Left ventricle myocardium inferior (tissue), 1 donor: Measurements from ENCODE around the gene PODXL2. TPM values are rescaled to one million over a fixed set of nuclear protein-coding genes. Genes with fewer than 3 reads are reported as not detected.
A peak's percentile ranks its signal among the peaks of the same experiment; 100 is the strongest.

Experiments
- DNase-seq: peaks from one replicate; pipeline ENCODE4 v3.0.0-alpha.2; 2020
- H3K27ac ChIP-seq: fragments of 200-600 bp; replicated peaks from 2 replicates; pipeline ENCODE4 v1.8.0; 2021
- H3K27me3 ChIP-seq: fragments of 200-600 bp; 2 replicates; pipeline ENCODE4 v1.8.0; 2021; ENCODE audit warnings: low read depth
- H3K36me3 ChIP-seq: fragments of 200-600 bp; 2 replicates; pipeline ENCODE4 v1.8.0; 2021
- H3K4me1 ChIP-seq: fragments of 200-600 bp; 2 replicates; pipeline ENCODE4 v1.8.0; 2021
- H3K4me3 ChIP-seq: fragments of 200-600 bp; 2 replicates; pipeline ENCODE4 v1.8.0; 2021; ENCODE audit warnings: mild to moderate bottlenecking, moderate library complexity
- H3K9me3 ChIP-seq: fragments of 200-600 bp; replicated peaks from 2 replicates; pipeline ENCODE4 v1.8.0; 2021
- intact Hi-C: fragments of 100-400 bp; cut with micrococcal nuclease; formaldehyde crosslinking; loops from one replicate; pipeline ENCODE4 v1.11.0; 2022
- total RNA-seq: library from RNA; stranded (reverse); fragmentation: NEBNext Ultra II Directional; extraction: Animal tissue kit (Norgen Biotek cat#: 25700); gene quantifications from one replicate; pipeline ENCODE4 v1.2.1, GENCODE V29; 2021
- TF ChIP-seq, protein P1 (sequence below): fragments of 200-600 bp; IDR thresholded peaks from 2 replicates; pipeline ENCODE4 v1.8.0; 2021; ENCODE audit warnings: antibody characterized with exemption, mild to moderate bottlenecking, borderline replicate concordance
- donor health status: DM: no; HTN: yes; CAD: no; lungs with severe emphysema.

Gene PODXL2
- total RNA-seq, 1 donor from 2014 or later: 1.7 TPM

DNA sequence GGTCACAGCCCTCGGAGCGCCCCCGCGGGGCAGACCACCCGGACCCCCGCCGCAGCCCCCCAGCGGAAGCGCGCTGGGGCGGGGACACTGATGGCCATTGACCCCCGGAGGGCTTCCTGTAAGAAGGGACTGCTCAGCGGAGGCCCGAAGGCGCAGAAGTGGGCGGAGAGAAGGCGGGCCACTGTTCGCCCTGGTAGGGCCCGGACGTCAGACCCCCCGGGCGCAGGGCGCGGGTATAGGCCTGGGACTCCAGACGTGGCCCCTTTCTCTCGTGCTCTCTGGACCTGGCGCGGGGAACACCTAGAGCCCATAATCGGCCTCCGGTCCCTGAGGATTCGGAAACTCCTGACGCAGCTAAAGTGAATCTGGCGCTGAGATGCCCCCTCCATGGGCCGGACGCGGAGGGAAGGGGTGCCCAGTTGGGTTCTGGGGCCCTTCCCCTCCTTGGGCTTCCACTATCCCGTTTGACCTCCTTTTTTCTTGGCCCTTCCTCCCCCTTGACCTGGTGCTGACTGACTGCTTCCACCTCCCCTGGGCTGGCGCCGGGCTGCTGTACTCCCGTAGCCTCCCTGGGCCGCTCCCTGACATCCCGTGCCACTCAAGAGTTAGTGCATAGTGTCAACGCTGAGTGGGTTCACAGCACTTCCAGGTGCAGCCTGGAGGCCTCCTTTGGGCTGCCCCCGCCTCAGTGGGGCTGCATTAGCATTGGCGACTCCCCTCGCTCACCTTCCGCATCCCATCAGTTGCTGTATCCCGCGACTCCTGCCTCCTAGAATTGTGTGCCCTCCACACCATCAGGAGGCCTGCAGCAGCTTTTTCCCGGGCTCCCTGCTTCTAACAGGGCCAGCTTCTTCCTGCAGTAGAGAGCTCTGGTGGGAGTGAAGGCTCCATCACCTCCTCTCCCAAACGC is 44.5 kb downstream of the PODXL2 start:
- intact Hi-C loops: no loop called here
- DNase-seq: peak; percentile 66
- H3K27me3 ChIP-seq: no peaks in the 10 kb centered on the region

DNA sequence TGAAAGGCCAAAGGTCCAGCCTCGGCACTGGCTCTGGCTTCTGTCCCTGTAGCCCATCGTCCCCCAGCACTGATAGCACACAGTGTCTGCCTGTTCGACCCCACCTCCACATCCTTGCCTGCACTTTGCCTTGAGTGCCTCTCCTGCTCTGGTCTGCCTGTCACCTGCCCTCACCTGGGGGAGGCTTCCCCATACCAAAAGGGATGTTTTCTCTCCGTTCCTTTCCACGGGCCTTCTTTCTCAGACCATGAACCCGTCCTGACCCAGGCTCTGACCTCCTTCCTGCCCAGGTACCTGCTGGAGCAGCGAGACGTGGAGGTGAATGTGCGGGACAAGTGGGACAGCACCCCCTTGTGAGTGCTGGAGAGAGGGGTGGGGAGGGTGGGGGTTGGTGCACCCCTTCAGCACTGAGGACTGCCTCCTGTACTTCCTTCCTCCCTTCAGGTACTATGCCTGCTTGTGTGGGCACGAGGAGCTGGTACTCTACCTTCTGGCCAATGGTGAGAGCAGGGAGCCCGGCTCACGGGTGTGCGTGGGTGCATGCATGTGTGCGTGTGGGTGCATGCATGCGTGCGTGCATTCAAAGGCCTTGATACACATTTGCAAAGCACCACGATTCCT is 45.2 kb downstream of the PODXL2 start:
- H3K27ac ChIP-seq: peak overlapping the region; percentile 95
- no peaks in the 10 kb centered on the region for H3K27me3 ChIP-seq
- H3K4me3 ChIP-seq: peak overlapping the region; percentile 100
- TF ChIP-seq, protein P1, sequence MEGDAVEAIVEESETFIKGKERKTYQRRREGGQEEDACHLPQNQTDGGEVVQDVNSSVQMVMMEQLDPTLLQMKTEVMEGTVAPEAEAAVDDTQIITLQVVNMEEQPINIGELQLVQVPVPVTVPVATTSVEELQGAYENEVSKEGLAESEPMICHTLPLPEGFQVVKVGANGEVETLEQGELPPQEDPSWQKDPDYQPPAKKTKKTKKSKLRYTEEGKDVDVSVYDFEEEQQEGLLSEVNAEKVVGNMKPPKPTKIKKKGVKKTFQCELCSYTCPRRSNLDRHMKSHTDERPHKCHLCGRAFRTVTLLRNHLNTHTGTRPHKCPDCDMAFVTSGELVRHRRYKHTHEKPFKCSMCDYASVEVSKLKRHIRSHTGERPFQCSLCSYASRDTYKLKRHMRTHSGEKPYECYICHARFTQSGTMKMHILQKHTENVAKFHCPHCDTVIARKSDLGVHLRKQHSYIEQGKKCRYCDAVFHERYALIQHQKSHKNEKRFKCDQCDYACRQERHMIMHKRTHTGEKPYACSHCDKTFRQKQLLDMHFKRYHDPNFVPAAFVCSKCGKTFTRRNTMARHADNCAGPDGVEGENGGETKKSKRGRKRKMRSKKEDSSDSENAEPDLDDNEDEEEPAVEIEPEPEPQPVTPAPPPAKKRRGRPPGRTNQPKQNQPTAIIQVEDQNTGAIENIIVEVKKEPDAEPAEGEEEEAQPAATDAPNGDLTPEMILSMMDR: no peak
- peak; percentile 12 for DNase-seq
- peaks cover 42% of the 10 kb centered on the region for H3K36me3 ChIP-seq
- H3K4me1 ChIP-seq: peaks cover 69% of the 10 kb centered on the region
- intact Hi-C loops: no loop called here
- no peaks in the 10 kb centered on the region for H3K9me3 ChIP-seq

More for the DNA sequence above, 44.5 kb downstream of the PODXL2 start:
- Histone ChIP-seq H3K27ac (peak overlapping the region; percentile 95), H3K4me1 (peaks cover 63% of the 10 kb centered on the region), H3K36me3 (peaks cover 35% of the 10 kb centered on the region), H3K4me3 (peak overlapping the region; percentile 100), H3K9me3 (no peaks in the 10 kb centered on the region)
- TF ChIP-seq, protein P1: no peak

DNA sequence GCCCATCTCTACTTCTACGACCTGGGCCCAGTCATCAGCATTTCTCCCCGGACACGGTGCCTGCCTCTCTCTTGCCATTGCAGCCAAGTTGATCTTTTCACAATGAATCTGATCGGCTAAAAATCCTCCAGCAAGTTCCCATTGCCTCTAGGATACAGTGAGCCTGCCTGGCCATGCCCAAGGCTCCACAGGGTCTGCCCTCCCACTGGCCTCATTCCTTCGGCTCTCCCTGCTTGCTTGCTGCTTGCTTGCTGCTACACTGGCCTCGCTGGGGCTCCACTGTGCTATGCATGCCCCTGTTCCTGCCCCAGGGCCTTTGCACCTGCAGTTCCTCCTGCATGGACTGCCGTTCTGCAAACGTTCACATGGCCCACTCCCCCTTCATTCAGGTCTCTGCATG is 45.8 kb downstream of the PODXL2 start:
- no peaks in the 10 kb centered on the region for H3K9me3 ChIP-seq
- peak overlapping the region; percentile 100 for H3K4me3 ChIP-seq
- no peaks in the 10 kb centered on the region for H3K27me3 ChIP-seq
- TF ChIP-seq, protein P1: no peak
- intact Hi-C loops: no loop called here
- no peak overlapping the region for H3K27ac ChIP-seq
- H3K36me3 ChIP-seq: peaks cover 43% of the 10 kb centered on the region
- peak; percentile 11 for DNase-seq
- H3K4me1 ChIP-seq: peaks cover 69% of the 10 kb centered on the region

DNA sequence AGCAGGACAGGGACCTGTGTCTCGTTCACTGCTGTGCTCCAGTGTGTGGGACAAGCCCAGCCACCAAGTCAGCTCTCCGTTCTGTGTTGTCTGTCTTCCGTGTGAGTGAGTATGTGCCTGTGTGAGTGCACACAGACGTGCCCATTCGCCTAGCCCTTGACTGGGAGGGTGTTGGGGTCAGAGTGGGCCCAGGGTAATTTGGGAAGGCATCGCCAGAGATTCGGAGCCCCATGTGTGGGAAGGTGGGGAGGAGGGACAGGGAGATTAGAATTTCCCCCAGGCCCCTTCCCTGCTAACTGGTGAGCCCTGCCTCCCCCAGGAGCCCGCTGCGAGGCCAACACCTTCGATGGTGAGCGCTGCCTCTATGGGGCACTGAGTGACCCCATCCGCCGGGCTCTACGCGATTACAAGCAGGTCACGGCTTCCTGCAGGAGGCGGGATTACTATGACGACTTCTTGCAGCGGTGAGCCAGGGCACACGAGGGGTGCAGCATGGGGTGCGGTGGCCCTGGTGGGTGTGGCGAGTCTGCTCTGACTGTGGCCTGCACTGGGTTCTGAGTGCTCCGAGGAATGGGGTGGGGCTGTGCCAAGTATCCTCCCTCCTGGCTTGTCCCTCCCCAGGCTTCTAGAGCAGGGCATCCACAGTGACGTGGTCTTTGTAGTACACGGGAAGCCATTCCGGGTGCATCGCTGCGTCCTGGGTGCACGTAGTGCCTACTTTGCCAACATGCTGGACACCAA is 46.8 kb downstream of the PODXL2 start:
- peaks cover 69% of the 10 kb centered on the region for H3K4me1 ChIP-seq
- H3K27ac ChIP-seq: no peak overlapping the region
- peak; percentile 14 for DNase-seq
- peaks cover 51% of the 10 kb centered on the region for H3K36me3 ChIP-seq
- intact Hi-C loops: no loop called here
- TF ChIP-seq, protein P1: no peak
- H3K4me3 ChIP-seq: peak overlapping the region; percentile 10
- no peaks in the 10 kb centered on the region for H3K27me3 ChIP-seq
- H3K9me3 ChIP-seq: no peaks in the 10 kb centered on the region

DNA sequence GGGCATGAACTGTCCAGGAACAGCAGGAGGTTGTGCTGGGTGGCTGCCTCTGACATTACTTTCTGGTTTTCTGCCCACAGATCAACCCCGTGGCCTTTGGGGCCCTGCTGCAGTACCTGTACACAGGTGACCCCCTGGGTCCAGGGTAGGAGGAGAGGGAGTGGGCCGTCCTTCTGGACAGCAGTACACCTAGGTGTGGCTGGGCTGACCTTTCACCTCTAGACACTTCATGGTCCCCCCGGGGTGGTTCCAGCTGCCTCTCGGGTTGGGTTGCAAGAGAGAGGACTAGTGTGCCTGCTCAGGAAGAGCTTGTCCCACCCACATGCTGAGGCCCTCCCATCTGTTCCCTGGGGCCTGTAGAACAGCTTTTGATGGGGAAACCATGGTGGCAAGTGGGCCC is 47.5 kb downstream of the PODXL2 start:
- H3K36me3 ChIP-seq: peaks cover 51% of the 10 kb centered on the region
- peaks cover 68% of the 10 kb centered on the region for H3K4me1 ChIP-seq
- intact Hi-C loops: no loop called here
- DNase-seq: no peak
- no peak overlapping the region for H3K27ac ChIP-seq
- H3K9me3 ChIP-seq: no peaks in the 10 kb centered on the region
- TF ChIP-seq, protein P1: no peak
- H3K4me3 ChIP-seq: no peak overlapping the region
- no peaks in the 10 kb centered on the region for H3K27me3 ChIP-seq
